SK-N-SH (cell line): Measurements from ENCODE around the gene MAGI3.

Source experiments
- EZH2phosphoT487 ChIP-seq: fragments of 200-600 bp; sonication (generic); IDR thresholded peaks from 2 replicates; pipeline ENCODE4 v1.6.1; 2017; ENCODE audit warnings: low read depth, mixed run types, mild to moderate bottlenecking, antibody characterized with exemption, moderate library complexity, borderline replicate concordance
- RAD21 ChIP-seq: IDR thresholded peaks from 2 replicates; pipeline ENCODE4 v1.6.1; 2012; ENCODE audit warnings: mild to moderate bottlenecking, low read length
- SIN3A ChIP-seq: IDR thresholded peaks from 2 replicates; pipeline ENCODE4 v1.6.1; 2012; ENCODE audit warnings: low read depth, mild to moderate bottlenecking, low read length, moderate library complexity, borderline replicate concordance
- TF ChIP-seq, protein P1 (sequence below): fragments of 200-600 bp; sonication (generic); IDR thresholded peaks from 2 replicates; pipeline ENCODE4 v1.6.1; 2017; ENCODE audit warnings: antibody characterized with exemption, mild to moderate bottlenecking, moderate library complexity

GRCh38 chr1:113552244-113552643 lies 161.9 kb downstream of the MAGI3 start:
- TF ChIP-seq, protein P1, sequence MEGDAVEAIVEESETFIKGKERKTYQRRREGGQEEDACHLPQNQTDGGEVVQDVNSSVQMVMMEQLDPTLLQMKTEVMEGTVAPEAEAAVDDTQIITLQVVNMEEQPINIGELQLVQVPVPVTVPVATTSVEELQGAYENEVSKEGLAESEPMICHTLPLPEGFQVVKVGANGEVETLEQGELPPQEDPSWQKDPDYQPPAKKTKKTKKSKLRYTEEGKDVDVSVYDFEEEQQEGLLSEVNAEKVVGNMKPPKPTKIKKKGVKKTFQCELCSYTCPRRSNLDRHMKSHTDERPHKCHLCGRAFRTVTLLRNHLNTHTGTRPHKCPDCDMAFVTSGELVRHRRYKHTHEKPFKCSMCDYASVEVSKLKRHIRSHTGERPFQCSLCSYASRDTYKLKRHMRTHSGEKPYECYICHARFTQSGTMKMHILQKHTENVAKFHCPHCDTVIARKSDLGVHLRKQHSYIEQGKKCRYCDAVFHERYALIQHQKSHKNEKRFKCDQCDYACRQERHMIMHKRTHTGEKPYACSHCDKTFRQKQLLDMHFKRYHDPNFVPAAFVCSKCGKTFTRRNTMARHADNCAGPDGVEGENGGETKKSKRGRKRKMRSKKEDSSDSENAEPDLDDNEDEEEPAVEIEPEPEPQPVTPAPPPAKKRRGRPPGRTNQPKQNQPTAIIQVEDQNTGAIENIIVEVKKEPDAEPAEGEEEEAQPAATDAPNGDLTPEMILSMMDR, result no peak
- TF ChIP-seq SIN3A (no peak), EZH2phosphoT487 (no peak), RAD21 (no peak)
